ENCODE data around the gene RASSF1.

The RASSF1 gene

GRCh38 chr3:50365842-50366220 is 25.2 kb upstream of the RASSF1 start:
- no peak for DNase-seq (ENCODE audit: low read depth)

- peak; percentile 94 for DNase-seq (ENCODE audit: low read depth)
Measured at GRCh38 chr3:50365080-50365841, 24.6 kb upstream of the RASSF1 start.

- DNase-seq (ENCODE audit: low read depth) = no peak
Measured at GRCh38 chr3:50364573-50365079, 24.0 kb upstream of the RASSF1 start.

GRCh38 chr3:50359760-50360110 is 19.1 kb upstream of the RASSF1 start:
- no peak for DNase-seq (ENCODE audit: low read depth)

- peak; percentile 96 for DNase-seq (ENCODE audit: low read depth)
Measured at GRCh38 chr3:50358911-50359759, 18.5 kb upstream of the RASSF1 start, which contains the start of gene TMEM115. Gene TMEM115 (minus strand): TSS chr3:50359521. CDS start chr3:50359063, 458 bp downstream.

GRCh38 chr3:50358355-50358910 is 17.8 kb upstream of the RASSF1 start:
- DNase-seq (ENCODE audit: low read depth) = no peak

- no peak for DNase-seq (ENCODE audit: low read depth)
Measured at GRCh38 chr3:50357481-50357880, 16.8 kb upstream of the RASSF1 start.

- DNase-seq (ENCODE audit: low read depth) = no peak
Measured at GRCh38 chr3:50356553-50356952, 15.9 kb upstream of the RASSF1 start.

- DNase-seq (ENCODE audit: low read depth) = no peak
Measured at GRCh38 chr3:50355829-50356552, 15.4 kb upstream of the RASSF1 start.

- DNase-seq (ENCODE audit: low read depth) = no peak
Measured at GRCh38 chr3:50354850-50355249, 14.2 kb upstream of the RASSF1 start.

- no peak for DNase-seq (ENCODE audit: low read depth)
Measured at GRCh38 chr3:50354186-50354764, 13.6 kb upstream of the RASSF1 start.

- DNase-seq (ENCODE audit: low read depth) = no peak
Measured at GRCh38 chr3:50353245-50354004, 12.8 kb upstream of the RASSF1 start.

- no peak for DNase-seq (ENCODE audit: low read depth)
Measured at GRCh38 chr3:50352781-50353180, 12.1 kb upstream of the RASSF1 start.

- DNase-seq (ENCODE audit: low read depth) = no peak
Measured at GRCh38 chr3:50351323-50351697, 10.7 kb upstream of the RASSF1 start.

- DNase-seq (ENCODE audit: low read depth) = peak; percentile 99
Measured at GRCh38 chr3:50350527-50351322, 10.1 kb upstream of the RASSF1 start, which contains the start of the genes CYB561D2 and NPRL2. Gene CYB561D2 (plus strand): TSS chr3:50350862. CDS start chr3:50351434, 572 bp downstream. Gene NPRL2 (minus strand): TSS chr3:50350775. CDS start chr3:50350652, 123 bp downstream.

- no peak for DNase-seq (ENCODE audit: low read depth)
Measured at GRCh38 chr3:50350213-50350526, 9.5 kb upstream of the RASSF1 start.

- DNase-seq (ENCODE audit: low read depth) = peak; percentile 61
Measured at GRCh38 chr3:50347187-50347813, 6.7 kb upstream of the RASSF1 start.

GRCh38 chr3:50345586-50346234 is 5.1 kb upstream of the RASSF1 start, which contains the start of gene ZMYND10:
Gene ZMYND10 (minus strand): TSS chr3:50345732. CDS start chr3:50345579, 153 bp downstream.
- peak; percentile 58 for DNase-seq (ENCODE audit: low read depth)

GRCh38 chr3:50345008-50345407 is 4.4 kb upstream of the RASSF1 start:
- no peak for DNase-seq (ENCODE audit: low read depth)

Measured in T-helper 22 cell (primary cell).